BJ (cell line): ENCODE data around the gene MEIS3. TPM values are rescaled to one million over a fixed set of nuclear protein-coding genes. Genes with fewer than 3 reads are reported as not detected.

Source experiments
- CTCF ChIA-PET: fragments of 350-600 bp; formaldehyde crosslinking; extraction: SDS; loops from one replicate; lab custom pipeline; 2021; ENCODE audit warnings: antibody characterized with exemption, inconsistent platforms; lab: Yijun Ruan, JAX
- POLR2A ChIA-PET: fragments of 300-600 bp; sonication (Branson Sonifier 250); formaldehyde crosslinking; extraction: SDS; loops from one replicate; lab custom pipeline; 2021; ENCODE audit warnings: antibody characterized with exemption; lab: Charles Lee
- DNase-seq: peaks from one replicate; pipeline ENCODE4 v3.0.0-alpha.2; 2011; ENCODE audit warnings: low read depth
- H3K27me3 ChIP-seq: 2 replicates; pipeline ENCODE4 v1.6.0; 2011; ENCODE audit warnings: low read length; ENCODE audit not compliant: control insufficient read depth, insufficient read depth
- H3K36me3 ChIP-seq: 2 replicates; pipeline ENCODE4 v1.5.1; 2011; ENCODE audit warnings: low read length; ENCODE audit not compliant: control insufficient read depth, insufficient read depth
- H3K4me3 ChIP-seq: 2 replicates; pipeline ENCODE4 v1.5.1; 2011; ENCODE audit warnings: low read depth, mild to moderate bottlenecking, control low read depth, low read length
- polyA minus RNA-seq: library from RNA; depleted of rRNA, polyadenylated mRNA; stranded (reverse); fragments of >200 nt; gene quantifications from 2 replicates; pipeline ENCODE4 v1.2.3, GENCODE V29; 2011; rRNA and poly(A)+ RNA removed
- polyA plus RNA-seq: library from polyadenylated mRNA; depleted of rRNA; stranded (reverse); fragments of >200 nt; gene quantifications from 2 replicates; pipeline ENCODE4 v1.2.3, GENCODE V29; 2011; rRNA removed
- TF ChIP-seq, protein P1 (sequence below): IDR thresholded peaks from 2 replicates; pipeline ENCODE4 v1.5.1; 2011; ENCODE audit warnings: low read depth, mild to moderate bottlenecking, control low read depth, inconsistent platforms, low read length, moderate library complexity; ENCODE audit not compliant: insufficient read depth

Gene MEIS3
- polyA plus RNA-seq (35.0 and 51.3 TPM in 2 replicates), polyA minus RNA-seq (69.0 and 80.9 TPM in 2 replicates)

DNA sequence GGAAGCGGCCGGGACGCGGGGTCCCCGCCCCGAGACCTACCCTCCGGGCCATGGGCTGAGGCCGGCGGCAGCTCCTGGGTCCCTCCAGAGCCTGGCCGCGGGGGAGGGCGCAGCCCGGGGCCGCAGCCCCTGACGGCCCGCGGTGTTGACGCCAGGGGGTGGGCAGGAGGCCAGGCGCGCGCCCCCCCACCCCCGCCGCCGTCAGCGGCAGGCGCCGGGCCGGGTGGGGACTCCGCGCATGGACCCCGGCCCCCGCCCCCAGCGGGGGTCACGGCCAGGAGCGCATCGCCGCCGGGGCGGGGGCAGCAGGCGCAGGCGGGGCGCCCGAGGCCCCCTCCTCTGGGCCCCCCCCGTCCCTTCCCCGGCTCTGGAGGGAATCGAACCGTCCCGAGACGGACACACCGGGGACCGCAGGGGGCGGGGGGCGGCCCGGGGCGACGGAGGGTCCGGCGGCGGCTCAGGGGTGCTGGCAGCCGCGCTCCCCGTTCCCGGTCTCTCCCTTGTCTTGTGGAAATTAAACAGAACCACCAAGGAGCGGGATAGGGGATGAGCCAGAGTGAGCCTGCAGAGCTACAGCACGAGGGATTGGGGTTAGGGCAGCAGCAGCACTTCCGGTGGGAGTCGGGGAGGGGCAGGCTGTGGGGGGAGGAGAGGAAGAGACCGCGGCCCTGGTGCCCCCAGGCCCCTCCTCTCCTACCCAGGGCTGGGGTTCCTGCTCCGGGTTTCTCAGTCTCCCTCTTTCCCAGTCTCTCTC is at the start of gene MEIS3:
Gene MEIS3, minus strand, starts transcription at position 498 of the 754 bp plus-strand sequence. Its CDS starts 446 bp downstream, at position 52.
- ChIA-PET CTCF (interaction anchor here (0.7 to 1.4 kb wide), 5 partner anchors 9 to 295 kb away, joined by 3 to 6 read pairs (median 3); no protein-coding TSS in a partner anchor), POLR2A (interaction anchor here (0.6 kb wide), 1 partner anchor 135 kb away, joined by 3 read pairs; no protein-coding TSS in a partner anchor)
- TF ChIP-seq, protein P1, sequence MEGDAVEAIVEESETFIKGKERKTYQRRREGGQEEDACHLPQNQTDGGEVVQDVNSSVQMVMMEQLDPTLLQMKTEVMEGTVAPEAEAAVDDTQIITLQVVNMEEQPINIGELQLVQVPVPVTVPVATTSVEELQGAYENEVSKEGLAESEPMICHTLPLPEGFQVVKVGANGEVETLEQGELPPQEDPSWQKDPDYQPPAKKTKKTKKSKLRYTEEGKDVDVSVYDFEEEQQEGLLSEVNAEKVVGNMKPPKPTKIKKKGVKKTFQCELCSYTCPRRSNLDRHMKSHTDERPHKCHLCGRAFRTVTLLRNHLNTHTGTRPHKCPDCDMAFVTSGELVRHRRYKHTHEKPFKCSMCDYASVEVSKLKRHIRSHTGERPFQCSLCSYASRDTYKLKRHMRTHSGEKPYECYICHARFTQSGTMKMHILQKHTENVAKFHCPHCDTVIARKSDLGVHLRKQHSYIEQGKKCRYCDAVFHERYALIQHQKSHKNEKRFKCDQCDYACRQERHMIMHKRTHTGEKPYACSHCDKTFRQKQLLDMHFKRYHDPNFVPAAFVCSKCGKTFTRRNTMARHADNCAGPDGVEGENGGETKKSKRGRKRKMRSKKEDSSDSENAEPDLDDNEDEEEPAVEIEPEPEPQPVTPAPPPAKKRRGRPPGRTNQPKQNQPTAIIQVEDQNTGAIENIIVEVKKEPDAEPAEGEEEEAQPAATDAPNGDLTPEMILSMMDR: no peak
- DNase-seq: no peak
- Histone ChIP-seq H3K36me3 (peaks cover 9% of the 10 kb centered on the region), H3K4me3 (peak within 1 kb of the TSS; percentile 91), H3K27me3 (peaks cover 29% of the 10 kb centered on the region)

- Histone ChIP-seq H3K36me3 (no peaks in the 10 kb centered on the region), H3K4me3 (no peak overlapping the region), H3K27me3 (peaks cover 29% of the 10 kb centered on the region)
- DNase-seq: no peak
- TF ChIP-seq, protein P1: no peak
- CTCF ChIA-PET: interaction anchor here (0.7 to 2.7 kb wide), 3 partner anchors 16 to 141 kb away, joined by 3 to 14 read pairs (median 4); partner anchors contain the start of gene KPTN
- POLR2A ChIA-PET: interaction anchor here (0.7 kb wide), 1 partner anchor 655 kb away, joined by 5 read pairs; no protein-coding TSS in a partner anchor
Measured at GRCh38 chr19:47467914-47468313, 48.6 kb upstream of the MEIS3 start.

GRCh38 chr19:47465957-47466356 is 46.6 kb upstream of the MEIS3 start:
- Histone ChIP-seq H3K27me3 (peaks cover 23% of the 10 kb centered on the region), H3K4me3 (no peak overlapping the region), H3K36me3 (no peaks in the 10 kb centered on the region)
- POLR2A ChIA-PET: no interaction called here
- TF ChIP-seq, protein P1: no peak
- CTCF ChIA-PET: no interaction called here
- DNase-seq: no peak

DNA sequence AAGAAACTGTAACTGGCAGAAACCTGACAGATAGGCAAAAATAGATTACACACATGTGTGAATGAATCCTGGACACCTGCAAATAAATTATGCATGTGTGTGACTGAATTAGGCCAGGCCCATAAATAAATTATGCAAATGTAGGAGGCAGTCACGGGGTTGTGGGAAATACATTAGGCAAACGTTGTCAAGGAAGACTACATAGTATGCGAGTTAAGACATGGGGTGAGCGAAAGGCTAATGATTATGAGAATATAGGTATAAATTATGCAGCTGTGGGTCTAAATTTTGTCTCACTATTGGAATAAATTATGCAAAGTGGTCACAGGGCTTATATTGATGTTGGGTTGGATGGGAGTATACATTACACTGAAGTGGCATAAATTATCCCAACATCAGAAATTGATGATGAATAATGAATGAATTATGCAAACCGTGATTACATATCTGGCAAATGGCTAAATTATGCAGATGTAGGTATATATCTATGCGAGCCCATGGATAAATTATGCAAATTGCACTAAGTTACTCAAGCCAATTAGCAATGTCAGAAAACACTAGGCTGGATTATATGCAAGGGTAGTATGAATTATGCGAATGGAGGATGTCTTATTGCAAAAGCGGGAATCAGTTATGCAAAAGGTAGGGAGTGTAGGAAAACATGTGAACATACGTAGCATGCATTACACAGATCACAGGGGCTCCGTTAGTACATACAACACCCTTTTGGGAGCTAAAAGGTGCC is 45.5 kb upstream of the MEIS3 start:
- H3K27me3 ChIP-seq: peaks cover 17% of the 10 kb centered on the region
- ChIA-PET CTCF (interaction anchor here (3.3 kb wide), 1 partner anchor 19 kb away, joined by 12 read pairs; the partner anchor contains the start of gene KPTN), POLR2A (no interaction called here)
- DNase-seq: no peak
- TF ChIP-seq, protein P1: no peak
- H3K4me3 ChIP-seq: no peak overlapping the region
- no peaks in the 10 kb centered on the region for H3K36me3 ChIP-seq

DNA sequence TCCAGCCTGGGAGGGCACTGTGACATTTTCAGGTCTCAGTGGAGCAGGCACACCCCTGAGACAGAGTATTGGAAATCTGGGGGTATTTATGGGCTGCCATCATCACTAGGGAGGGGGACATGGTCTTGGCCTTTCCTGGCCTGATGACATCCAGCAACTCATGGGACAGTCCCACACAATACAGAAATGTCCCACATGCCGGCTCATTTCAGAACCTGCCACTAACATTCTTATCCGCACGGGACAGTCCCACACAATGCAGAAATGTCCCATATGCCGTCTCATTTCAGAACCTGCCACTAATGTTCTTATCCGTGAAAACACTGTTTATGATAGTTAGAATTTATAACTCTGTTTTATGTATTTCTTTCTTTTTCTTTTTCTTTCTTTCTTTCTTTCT is 42.5 kb upstream of the MEIS3 start:
- H3K27me3 ChIP-seq: peaks cover 26% of the 10 kb centered on the region
- ChIA-PET POLR2A (no interaction called here), CTCF (interaction anchor here (3.3 kb wide), 1 partner anchor 22 kb away, joined by 12 read pairs; the partner anchor contains the start of gene KPTN)
- DNase-seq: no peak
- no peak overlapping the region for H3K4me3 ChIP-seq
- H3K36me3 ChIP-seq: no peaks in the 10 kb centered on the region
- TF ChIP-seq, protein P1: no peak
